NB4 (cell line): Measurements from ENCODE around the gene IL13.

Experiments used
- CTCF ChIP-seq: IDR thresholded peaks from one replicate; pipeline ENCODE4 v1.5.1; 2012; ENCODE audit warnings: low read depth, low read length
- TF ChIP-seq, protein P1 (sequence below): IDR thresholded peaks from 2 replicates; pipeline ENCODE4 v1.6.1; 2011; ENCODE audit warnings: low read depth, low read length

DNA sequence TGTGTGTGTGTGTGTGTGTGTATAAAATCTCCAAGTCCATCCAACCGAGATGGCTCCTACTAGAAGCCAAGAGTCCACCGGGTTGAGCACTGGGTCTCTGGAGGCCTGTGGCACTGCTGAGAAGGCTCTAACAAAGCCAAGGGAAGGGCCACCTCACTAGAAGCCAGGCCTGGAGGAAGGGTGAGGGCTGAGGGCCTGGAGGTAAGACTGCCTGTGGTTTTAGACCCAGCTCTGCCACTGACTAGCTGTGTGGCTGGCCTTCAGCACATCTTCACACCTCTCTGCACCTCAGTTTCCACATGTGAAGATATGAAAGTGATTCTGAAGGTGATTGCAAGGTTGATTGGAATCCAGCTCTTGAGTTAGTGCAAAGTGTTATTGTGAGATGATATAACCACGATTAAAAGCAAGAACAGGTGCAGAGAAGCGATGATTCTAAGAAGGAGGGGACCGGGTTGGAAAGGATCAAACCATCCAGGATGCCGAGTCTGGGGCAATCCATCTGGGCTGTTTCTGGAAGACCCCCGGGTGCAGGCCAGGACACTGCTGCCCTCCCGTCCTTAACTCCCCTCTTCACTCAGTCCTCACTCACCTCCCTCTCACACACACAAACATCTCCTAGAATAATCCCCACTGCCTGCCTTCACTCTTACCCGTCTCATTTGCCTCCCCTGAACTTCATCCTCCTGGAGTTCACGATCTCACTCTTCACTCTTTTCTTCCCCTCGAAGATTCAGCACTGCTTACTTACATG, 18.1 kb downstream of the IL13 start:
- TF ChIP-seq, protein P1, sequence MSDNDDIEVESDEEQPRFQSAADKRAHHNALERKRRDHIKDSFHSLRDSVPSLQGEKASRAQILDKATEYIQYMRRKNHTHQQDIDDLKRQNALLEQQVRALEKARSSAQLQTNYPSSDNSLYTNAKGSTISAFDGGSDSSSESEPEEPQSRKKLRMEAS = no peak
- no peak for TF ChIP-seq CTCF
